Activated CD4-positive, alpha-beta T cell treated with anti-CD3 and anti-CD28 coated beads, Interleukin-2, Interleukin-4, amounts not matched to agents 100 ng/mL and 50 ng/mL, durations not matched to agents 16 hours and 8 hours (primary cell): Measurements from ENCODE around the gene MRPS12.
A peak's percentile ranks its signal among the peaks of the same experiment; 100 is the strongest.

Experiments
- DNase-seq: peaks from one replicate; pipeline ENCODE4 v3.0.0-alpha.2; 2020; ENCODE audit warnings: low spot score

The MRPS12 gene

DNA sequence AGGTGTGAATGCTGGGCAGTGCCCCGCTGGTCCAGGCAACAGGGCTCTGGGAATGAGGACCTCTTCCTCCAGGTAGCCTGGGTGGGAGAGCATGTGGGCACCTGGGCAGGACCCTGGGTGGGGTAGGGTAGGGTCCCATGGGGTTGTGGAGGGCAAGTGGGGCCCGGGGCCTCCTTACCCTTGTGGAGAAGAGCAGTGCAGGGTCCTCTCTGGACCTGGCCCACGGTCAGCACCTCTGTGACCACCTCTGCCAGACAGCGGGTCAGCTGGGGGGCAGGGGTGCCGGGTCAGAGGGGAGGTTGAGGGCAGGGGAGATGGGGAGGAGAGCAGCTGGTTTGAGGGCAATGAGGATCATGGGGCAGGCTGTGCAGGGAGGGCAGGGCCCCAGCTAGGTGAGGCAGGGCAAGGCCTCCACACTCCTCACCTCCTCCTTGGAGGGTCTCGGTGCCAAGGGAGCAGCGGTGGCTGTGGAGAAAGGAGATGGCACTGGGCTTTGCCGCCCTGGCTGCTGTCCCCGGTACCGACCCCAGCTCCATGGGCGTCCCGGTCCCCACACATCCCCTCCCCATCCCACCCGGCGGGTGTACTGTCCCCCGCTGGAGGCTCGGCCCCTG lies 19.2 kb upstream of the MRPS12 start:
- DNase-seq, result no peak

DNA sequence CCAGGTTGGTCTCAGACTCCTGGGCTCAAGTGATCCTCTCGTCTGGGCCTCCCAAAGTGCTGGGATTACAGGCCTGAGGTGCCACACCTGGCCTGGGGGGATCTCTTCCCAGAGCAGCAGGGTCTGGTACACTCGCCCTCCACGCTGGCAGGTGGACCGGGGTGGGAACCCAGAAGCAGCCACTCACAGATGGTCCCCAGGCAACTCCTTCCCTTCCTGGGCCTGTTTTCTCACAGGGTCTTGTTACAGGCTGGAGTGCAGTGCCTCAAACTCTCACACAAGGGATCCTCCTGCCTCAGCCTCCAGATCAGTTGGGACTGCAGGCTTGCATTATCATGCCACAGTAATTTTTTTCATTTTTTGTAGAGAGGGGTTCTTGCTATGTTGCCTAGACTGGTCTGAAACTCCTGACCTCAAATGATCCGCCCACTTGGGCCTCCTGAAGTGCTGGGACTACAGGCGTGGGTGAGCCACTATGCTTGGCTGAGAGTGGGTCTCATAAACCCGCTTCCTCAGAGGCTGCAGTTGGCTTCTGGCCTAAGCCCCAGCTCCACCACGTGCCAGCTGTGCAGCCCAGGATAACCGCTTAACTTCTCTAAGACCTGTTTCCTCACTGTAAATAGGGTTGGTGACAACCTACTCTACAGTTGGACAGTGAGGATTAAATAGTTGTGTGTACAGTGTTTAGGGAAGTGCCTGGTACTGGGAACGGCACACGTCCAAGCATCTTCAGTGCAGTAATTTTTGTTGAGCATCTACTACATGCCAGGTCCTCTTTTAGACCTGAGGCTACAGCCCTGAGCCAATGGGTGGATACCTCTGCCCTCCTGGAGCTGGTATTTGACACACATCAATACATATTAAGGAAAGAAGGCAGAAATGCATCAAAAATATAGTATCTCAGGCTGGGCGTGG lies 17.9 kb upstream of the MRPS12 start:
- DNase-seq, result no peak

DNA sequence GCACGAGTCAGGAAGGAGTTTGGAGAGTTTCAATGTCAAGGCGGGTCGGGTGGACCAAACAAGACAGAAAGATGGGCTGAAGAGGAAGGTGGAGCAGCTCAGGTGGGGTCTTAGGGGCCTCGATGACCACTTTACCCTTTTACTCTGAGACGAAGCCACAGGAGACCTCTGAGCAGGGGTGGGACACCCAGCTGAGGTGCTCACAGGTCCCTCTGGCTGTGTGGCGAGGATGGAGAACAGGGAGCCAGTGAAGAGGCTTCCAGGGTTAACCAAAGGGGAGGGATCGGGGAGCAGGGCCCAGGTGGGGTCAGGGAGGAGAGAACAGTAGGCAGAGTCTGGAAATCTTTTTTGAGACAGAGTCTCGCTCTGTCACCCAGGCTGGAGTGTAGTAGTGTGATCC lies 16.8 kb upstream of the MRPS12 start:
- no peak for DNase-seq

DNA sequence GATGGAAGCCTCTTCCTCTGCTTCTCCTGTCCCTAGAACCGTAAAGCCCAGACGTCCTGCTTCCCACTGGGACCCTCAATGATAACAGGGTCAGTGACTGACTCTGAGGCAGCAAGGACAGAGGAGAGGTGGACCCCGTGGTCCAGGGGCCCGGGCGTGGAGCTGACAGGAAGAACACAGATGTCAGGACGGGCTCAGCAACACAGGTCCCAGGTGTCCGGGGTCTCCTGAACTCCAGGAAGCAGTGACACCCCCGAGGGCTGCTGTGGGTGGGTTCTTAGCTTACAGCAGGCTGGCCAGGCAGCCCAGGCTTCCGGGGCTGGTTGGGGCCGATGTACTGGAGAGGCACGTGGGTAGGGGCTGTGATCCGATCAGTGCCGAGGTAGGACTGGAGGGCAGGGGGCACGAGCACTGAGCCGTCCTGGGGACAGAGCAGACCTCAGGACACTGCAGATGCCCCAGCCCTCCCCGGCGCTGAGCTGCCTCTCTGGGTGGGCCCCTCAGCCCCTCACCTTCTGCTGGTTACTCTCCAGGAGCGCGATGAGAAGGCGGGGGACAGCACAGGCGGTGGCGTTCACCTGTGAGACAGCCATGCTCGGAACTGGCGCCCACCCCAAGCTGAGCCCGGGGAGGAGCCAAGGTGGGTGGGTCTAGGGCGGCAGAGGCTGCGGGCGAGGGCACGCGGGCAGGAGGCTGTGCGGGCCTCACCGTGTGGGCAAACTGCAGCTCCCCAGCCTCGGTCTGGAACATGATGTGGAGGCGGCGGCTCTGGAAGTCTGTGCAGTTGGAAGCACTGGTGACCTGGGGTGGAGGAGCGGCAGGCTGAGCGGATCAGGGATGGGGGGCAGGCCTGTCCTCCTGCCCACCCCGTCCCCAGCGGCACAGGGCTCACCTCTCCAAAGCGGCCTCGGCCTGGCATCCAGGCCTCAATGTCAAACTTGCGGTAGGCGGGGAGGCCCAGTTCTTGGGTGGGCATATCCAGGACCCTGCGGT lies 15.1 kb upstream of the MRPS12 start:
- DNase-seq, result no peak

DNA sequence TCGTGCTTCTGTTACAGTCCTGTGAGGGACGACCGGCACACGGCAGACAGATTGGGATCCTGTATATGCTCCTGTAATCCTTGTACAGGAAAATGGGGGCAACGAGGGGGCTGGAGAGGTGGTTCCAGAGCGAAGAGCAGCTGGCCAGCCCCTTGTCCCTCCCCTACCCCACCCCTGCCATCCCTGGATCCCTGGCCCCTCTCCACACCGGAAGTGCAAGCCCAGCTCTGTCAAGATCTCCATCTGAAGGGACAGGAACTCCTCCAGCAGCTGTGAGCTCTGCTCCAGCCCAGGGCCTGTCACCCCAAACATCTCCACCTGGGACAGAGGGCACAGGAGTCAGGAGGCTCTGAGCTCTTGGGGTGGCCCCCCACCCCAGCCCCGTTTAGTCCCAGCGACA lies 13.2 kb upstream of the MRPS12 start:
- no peak for DNase-seq

DNA sequence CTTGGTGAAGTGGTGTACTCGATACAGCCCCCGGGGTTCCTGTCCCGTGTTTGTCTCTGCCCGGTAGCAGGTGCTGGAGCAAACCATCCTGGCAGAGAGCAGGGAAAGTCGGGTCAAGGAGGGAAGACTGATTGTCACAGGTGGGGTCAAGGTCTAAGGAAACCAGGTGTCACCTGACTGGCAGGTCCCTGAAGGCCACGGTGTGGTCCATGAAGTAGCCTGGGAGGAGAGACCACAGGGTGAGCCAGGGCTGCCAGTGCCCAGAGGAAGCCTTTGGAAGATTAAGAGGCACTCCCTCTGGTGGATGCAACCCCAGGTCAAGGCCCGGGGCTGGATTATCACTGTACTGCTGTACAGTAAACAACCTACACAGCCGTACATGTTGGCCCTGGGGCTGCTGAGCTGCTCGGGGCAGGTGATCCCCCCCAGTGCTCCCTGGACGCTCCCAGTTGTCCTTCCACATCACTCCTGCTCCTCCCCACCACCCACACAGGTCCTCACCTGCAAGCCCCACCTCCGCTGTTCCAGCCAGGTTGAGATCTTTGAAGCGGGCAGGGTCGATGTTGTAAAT lies 12.7 kb upstream of the MRPS12 start:
- no peak for DNase-seq

DNA sequence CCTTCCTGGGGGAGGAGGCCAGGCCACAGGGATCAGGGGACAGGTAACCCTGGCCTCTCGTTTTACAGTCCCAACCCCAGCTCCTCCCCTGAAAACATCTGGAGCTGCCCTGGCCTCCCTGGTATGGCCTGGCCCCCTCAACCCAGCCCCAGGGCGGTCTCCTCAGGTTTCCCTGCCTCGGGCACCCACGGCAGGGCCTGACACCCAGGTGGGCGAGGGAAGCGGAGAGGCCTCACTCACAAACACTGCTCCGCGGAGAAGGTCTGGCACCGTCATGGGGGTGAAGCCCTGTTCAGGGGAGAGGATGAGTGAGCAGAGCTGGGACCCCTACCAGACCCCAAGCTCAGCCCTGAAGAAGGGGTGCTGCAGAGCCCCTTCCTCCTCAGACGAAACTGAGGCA lies 12.2 kb upstream of the MRPS12 start:
- DNase-seq, result no peak

DNA sequence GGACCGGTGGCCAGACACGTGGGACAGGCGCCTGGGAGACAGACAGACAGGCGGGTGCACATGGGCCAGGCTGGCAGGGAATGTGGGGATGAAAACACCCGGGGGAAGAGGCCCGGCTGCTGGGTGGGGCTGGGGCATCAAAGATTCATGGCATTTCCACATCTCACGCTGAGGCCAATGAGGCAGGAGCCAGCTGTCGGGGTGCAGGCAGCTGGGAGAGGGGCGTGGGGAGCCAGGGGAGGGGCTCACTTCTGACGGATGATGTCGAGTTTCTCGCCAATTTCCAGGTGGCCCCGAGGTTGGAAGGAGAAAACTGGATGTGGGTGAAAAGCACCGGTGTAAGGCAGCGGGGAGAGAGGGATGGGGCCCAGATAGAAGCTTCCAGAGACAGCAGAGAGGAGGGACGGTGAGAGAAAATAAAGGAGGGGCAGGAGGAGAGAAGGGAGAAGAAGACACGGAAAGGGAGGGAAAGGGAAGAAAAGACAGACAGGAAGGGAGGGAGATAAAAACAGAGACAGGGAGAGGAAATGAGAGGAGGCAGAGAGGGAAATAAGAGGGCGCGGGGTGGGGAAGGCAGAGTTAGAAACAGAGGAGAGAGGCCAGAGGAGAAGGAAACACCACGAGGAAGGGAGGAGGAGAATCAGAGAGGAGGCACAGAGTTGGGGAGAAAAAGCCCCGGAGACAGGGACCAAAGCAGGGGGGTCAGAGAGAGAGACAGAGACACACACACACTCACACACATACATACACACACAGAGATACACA lies 10.7 kb upstream of the MRPS12 start:
- DNase-seq, result no peak

DNA sequence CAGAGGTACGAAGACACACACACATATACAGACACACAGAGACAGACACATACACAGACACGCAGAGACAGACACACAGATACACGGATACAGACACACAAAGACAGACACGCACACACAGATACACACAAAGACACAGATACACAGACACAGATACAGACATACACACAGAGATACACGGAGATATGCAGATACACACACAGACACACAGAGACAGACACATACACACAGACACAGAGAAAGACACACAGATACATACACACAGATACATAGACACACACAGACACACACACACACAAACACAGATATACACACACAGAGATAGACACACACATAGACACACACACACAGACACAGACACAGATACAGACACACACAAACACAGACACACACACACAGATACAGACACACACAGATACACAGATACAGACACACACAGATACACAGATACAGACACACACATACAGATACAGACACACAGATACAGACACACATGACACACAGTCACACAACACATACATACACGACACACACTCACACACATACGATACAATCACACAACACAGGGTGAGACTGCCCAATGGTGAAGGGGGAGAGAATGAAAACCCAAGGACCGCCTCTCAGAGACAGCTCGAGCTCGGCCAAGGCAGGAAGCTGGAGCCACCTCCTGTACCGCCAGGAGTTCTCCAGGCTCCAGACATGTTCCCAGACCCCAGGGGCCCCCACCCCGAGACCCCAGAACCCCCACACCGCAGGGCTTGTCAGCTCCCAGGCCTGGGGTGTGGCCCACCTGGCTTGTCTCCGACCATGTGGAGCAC lies 9.9 kb upstream of the MRPS12 start:
- no peak for DNase-seq

DNA sequence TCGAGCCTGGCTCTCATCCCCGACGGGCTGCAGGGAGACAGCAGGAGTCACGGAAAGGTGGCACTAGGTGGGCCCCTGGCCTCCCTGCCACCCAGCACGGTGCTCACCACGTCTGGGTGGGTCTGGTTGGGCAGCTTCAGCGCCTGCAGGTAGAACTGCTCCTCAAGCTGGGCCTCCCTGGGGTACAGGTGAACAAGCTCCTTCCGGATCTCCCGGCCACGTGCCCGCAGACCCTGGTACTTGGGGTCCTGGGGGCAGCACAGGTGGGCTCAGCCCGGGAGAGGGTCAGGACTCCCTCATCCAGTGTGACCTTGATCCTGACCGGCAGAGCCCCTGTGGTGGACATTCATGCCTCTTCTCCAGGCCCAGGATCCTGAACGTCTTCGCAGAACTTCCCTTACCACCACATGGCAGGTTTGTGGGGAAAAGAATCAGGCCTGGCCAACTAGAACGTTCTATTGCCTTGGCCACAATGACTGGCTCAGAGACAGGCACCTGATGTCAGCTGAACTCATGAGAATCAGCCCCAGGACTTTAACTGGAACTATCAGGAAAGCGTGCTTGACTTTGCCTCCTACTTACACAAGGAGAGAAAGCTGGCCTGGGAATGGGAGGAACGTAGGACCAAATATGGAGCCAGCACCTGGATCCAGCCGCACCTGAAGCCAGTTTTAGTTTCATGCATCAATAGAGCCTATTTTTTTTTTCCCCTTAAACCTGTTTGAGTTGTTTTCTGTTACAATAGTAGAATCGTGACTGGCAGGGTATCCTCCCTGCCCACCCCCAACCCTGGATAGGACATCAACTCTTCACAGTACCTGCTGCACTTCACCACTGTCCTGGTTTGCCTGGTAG lies 9.1 kb upstream of the MRPS12 start:
- DNase-seq, result no peak

DNA sequence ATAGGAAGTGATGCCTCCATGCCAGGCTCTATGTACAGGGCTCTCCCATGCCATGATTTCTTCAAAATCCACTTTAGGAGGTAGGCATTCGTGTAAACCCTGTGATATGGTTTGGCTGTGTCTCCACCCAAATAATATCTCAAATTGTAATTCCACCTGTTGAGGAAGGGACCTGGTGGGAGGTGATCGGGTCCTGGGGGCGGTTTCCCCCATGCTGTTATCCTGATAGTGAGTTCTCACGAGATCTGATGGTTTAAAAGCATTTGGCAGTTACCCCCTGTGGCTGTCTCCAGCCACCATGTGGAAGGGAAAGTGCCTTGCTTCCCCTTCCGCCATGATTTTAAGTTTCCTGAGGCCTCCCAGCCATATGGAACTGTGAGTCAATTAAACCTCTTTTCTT lies 8.3 kb upstream of the MRPS12 start:
- DNase-seq, result no peak

DNA sequence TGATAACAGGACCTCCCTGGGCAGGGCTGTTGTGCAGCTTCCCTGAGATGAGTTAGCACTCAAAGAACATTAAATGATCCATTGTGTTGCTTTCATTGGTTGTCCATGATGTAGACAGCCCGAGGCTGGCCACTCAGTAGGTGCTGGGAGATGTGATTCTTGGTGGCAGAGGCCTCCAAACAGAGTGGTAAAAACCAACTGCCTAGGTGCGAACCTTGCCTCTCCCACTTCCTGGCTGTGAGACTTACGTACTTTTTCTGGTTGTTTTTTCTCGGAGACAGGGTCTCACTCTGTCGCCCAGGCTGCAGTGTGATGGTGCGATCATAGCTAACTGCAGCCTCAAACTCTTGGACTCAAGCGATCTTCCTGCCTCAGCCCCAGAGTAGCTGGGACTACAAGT lies 6.4 kb upstream of the MRPS12 start:
- DNase-seq, result no peak

DNA sequence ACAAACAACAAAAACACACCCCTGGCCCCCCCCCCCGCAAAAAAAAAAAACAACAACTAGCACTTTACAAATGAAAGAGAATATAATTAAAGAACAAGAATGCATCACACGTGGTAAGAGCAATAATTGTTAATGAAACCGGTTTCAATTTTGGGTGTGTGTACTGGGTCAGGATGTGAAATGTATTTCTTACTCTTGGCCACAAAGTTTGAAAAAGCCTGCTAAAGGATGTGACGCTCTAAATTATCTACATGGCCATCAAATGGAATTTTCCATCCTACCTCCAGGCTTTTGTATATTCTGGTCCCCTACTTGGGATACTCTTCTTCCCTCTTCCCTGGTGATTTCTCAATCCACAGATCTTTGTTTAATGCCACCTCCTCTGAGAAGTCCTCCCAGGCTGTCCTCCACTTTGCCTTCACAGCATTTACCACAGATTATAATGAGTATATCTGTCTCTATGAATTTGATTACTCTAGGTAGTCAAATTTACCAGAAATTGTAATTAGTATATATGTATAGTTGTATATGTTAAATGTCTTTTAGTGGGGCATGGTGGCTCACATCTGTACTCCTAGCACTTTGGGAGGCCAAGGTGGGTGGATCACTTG lies 2.2 kb upstream of the MRPS12 start:
- no peak for DNase-seq

DNA sequence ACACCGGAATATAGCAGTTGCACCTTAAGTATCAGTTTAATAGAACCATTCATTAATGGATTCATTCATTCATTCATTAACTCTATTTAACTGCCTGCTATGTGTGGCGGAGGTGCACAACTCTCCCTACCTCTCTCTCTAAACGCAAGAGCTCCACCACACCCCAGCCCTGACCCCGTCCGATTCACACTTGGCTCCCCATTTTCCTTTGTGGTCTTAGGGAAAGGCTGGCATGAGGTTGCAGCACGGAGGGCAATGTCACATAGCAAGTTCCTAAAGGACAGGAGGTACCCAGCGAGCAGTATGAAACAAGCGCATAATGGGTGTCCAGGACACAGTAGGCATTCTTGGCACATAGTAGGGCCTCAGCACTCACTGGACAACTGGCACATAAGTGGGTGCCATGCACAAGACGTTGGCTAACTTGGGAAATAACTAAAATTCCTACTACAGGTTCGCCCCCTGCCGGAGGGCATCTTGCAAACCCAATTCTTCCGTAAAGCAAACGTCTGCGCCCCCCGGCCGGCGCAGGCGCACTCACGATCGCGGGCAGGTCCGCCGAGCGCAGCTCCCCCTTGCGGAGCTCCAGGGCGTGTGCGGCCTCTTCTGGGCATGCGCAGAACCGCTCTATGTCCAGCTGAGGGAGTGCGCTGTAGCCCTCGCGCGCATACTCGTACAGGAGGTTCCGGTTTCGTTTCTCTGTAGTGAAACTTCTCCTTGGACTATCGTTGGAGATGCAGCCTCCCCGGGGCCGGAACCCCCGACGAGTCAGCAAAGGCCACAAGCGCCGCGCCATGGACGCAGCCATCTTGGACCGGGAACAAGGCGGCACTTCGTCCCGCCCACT lies 592 bp upstream of the MRPS12 start, which contains the start of gene SARS2:
TSS of gene SARS2 (minus strand) at position 835 of the 847 bp plus-strand sequence. CDS start at position 808, 27 bp downstream.
- peak; percentile 95 for DNase-seq

DNA sequence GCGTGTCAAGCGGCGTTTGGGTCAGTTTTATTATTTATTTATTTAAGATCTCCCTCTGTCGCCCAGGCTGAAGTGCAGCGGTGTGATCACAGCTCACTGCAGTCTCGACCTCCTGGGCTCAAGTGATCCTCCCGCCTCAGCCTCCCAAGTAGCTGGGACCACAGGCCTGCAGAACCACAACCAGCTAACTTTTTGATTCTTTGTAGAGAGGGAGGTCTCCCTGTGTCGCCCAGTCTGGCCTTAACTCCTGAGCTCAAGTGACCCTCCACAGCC lies 713 bp downstream of the MRPS12 start:
- no peak for DNase-seq

DNA sequence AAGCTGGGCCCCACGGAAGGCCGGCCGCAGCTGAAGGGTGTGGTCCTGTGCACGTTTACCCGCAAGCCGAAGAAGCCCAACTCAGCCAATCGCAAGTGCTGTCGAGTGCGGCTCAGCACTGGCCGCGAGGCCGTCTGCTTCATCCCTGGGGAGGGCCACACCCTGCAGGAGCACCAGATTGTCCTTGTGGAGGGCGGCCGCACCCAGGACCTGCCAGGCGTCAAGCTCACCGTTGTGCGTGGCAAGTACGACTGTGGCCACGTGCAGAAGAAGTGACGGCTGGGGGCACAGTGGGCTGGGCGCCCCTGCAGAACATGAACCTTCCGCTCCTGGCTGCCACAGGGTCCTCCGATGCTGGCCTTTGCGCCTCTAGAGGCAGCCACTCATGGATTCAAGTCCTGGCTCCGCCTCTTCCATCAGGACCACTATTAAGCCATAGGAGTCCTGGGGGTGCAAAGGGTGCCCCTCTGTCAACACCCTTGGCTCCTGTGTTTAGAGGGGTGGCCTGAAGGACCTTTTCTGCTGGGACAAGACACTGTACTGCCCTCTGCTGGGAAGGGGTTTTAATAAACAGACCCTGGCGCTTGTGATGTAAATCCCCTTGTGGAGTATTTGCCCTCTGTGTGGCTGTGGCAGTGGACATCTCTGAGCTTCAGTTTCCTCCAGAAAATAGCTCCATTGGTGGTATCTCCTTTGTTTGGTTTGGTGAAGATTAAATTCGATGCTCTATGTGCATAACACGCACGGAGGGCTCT lies 1.9 kb downstream of the MRPS12 start:
- DNase-seq, result peak; percentile 62

DNA sequence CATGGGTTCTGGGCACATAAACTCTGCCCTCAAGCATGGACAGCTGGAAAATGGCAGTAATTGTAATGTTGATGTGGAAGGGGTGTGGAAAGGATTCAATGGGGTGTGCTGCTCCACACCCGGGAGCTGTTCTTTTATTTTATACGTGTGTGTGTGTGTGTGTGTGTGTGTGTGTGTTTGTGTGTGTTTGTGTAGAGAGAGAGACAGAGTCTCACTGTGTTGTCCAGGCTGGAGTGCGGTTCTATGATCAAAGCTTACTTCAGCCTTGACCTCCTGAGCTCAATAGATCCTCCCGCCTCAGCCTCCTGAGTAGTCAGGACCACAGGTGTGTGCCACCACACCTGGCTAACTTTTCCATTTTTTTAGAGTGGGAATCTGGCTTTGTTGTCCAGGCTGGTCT lies 2.8 kb downstream of the MRPS12 start:
- no peak for DNase-seq
